ENCODE results near the gene GLP2R.

- TF ChIP-seq ZNF76 (tag by site-specific recombination; IDR thresholded peaks at IDR 0.05; ENCODE audit: borderline replicate concordance, low read depth) (no peak), CTCF (tag by site-specific recombination; IDR thresholded peaks at IDR 0.05) (no peak), ZNF391 (tag by site-specific recombination; IDR thresholded peaks at IDR 0.05; ENCODE audit: borderline replicate concordance, low read depth) (no peak), ZNF184 (tag by site-specific recombination; IDR thresholded peaks at IDR 0.05) (no peak), ZNF362 (tag by site-specific recombination; IDR thresholded peaks at IDR 0.05) (no peak), ZSCAN16 (tag by site-specific recombination; IDR thresholded peaks at IDR 0.05) (no peak), ZNF302 (tag by site-specific recombination; IDR thresholded peaks at IDR 0.05; ENCODE audit: low read depth) (no peak), ZNF274 (IDR thresholded peaks at IDR 0.05; ENCODE audit: low read length) (no peak), ZNF274 (tag by site-specific recombination; IDR thresholded peaks at IDR 0.05; ENCODE audit: borderline replicate concordance) (no peak), REST (tag by site-specific recombination; IDR thresholded peaks at IDR 0.05) (no peak), ZNF132 (tag by site-specific recombination; IDR thresholded peaks at IDR 0.05; ENCODE audit: borderline replicate concordance) (no peak), ZNF621 (tag by site-specific recombination; IDR thresholded peaks at IDR 0.05) (no peak), ZNF121 (tag by site-specific recombination; IDR thresholded peaks at IDR 0.05) (no peak), ZNF791 (tag by site-specific recombination; IDR thresholded peaks at IDR 0.05) (no peak)
These were observed 14.2 kb upstream of the GLP2R start for GRCh38 chr17:9811537-9811936.
